HG03558 (cell line): ENCODE data around the gene CGAS.
"Not testable (repeated sequence)": the region's sequence is repeated elsewhere in the genome, so short reads cannot be mapped to it uniquely, and the experiment has no call there.

Experiments
- ATAC-seq: cut with Tn5 transposase; IDR thresholded peaks from one replicate; pipeline ENCODE4 v1.9.1; 2021; ENCODE audit warnings: moderate number of reproducible peaks; ENCODE audit not compliant: unreplicated experiment; ENCODE audit errors: extremely low read depth

CGAS gene

GRCh38 chr6:73400656-73401055 is 51.4 kb downstream of the CGAS start:
- no peak for ATAC-seq

GRCh38 chr6:73395875-73396274 is 56.2 kb downstream of the CGAS start:
- ATAC-seq: no peak

GRCh38 chr6:73394577-73395354 is 57.3 kb downstream of the CGAS start, which contains the start of gene DDX43:
Gene DDX43 (plus strand): TSS chr6:73394828. CDS start chr6:73394906, 78 bp downstream.
- no peak for ATAC-seq

GRCh38 chr6:73393278-73393677 is 58.8 kb downstream of the CGAS start:
- no peak for ATAC-seq

- ATAC-seq: not testable (repeated sequence)
Observed at GRCh38 chr6:73392188-73392587, 59.9 kb downstream of the CGAS start.

GRCh38 chr6:73391675-73392074 is 60.4 kb downstream of the CGAS start:
- no peak for ATAC-seq

- no peak for ATAC-seq
Observed at GRCh38 chr6:73389854-73390253, 62.2 kb downstream of the CGAS start.

- no peak for ATAC-seq
Observed at GRCh38 chr6:73388800-73389512, 63.1 kb downstream of the CGAS start.

GRCh38 chr6:73388433-73388799 is 63.7 kb downstream of the CGAS start:
- no peak for ATAC-seq

- ATAC-seq: no peak
Observed at GRCh38 chr6:73382462-73383113, 69.5 kb downstream of the CGAS start.

GRCh38 chr6:73381531-73381930 is 70.6 kb downstream of the CGAS start:
- ATAC-seq: not testable (repeated sequence)

GRCh38 chr6:73377225-73377624 is 74.9 kb downstream of the CGAS start:
- ATAC-seq: no peak

- no peak for ATAC-seq
Observed at GRCh38 chr6:73375216-73375615, 76.9 kb downstream of the CGAS start.
